ENCODE results near the gene ALDH1L1.

GRCh38 chr3:126146034-126146433, 34.4 kb downstream of the ALDH1L1 start:
- no peak for TF ChIP-seq SUZ12 (IDR thresholded peaks at IDR 0.05; ENCODE audit: extremely low read depth, insufficient read depth, insufficient read length)
- no peak for TF ChIP-seq ZNF274 (IDR thresholded peaks at IDR 0.05; ENCODE audit: low read depth, low read length)
